Vagina (tissue), 2 donors: ENCODE data around the gene DGCR8.

Source experiments
- CTCF ChIP-seq, 3 experiments: fragments of 450-650 bp in 2 of 3; fragments of 200-600 bp in 1 of 3; sonication (generic) in 1 of 3; IDR thresholded peaks; one replicate each; pipeline ENCODE4 v1.5.1; 2017 to 2019; ENCODE audit warnings: antibody characterized with exemption in 3 of 3, mild to moderate bottlenecking in 2 of 3, moderate library complexity in 2 of 3
- POLR2AphosphoS5 ChIP-seq, 2 donors: sonication (generic); formaldehyde crosslinking; IDR thresholded peaks; one replicate each; pipeline ENCODE4 v1.9.0; 2017; ENCODE audit warnings: antibody characterized with exemption in 2 of 2, mild to moderate bottlenecking in 2 of 2, low read depth in 1 of 2; ENCODE audit not compliant: insufficient read depth in 1 of 2

GRCh38 chr22:20080445-20080775 lies 369 bp downstream of the DGCR8 start:
- no peak for TF ChIP-seq CTCF (IDR thresholded peaks at IDR 0.05)
- TF ChIP-seq POLR2AphosphoS5 (IDR thresholded peaks at IDR 0.05; ENCODE audit: insufficient read depth in 1 of 2, low read depth in 1 of 2), result no peak
